Dedifferentiated amniotic fluid mesenchymal stem cell (primary cell): ENCODE measurements around the gene URGCP.
"Not testable (repeated sequence)": the region's sequence is repeated elsewhere in the genome, so short reads cannot be mapped to it uniquely, and the experiment has no call there.

Experiments
- DNase-seq: peaks from one replicate; pipeline ENCODE4 v3.0.0-alpha.2; 2016; ENCODE audit errors: extremely low spot score

The URGCP gene

GRCh38 chr7:43914795-43915194 lies 8.4 kb upstream of the URGCP start:
- no peak for DNase-seq

- peak; percentile 40 for DNase-seq
These were observed 453 bp downstream of the URGCP start for GRCh38 chr7:43905956-43906330.

DNA sequence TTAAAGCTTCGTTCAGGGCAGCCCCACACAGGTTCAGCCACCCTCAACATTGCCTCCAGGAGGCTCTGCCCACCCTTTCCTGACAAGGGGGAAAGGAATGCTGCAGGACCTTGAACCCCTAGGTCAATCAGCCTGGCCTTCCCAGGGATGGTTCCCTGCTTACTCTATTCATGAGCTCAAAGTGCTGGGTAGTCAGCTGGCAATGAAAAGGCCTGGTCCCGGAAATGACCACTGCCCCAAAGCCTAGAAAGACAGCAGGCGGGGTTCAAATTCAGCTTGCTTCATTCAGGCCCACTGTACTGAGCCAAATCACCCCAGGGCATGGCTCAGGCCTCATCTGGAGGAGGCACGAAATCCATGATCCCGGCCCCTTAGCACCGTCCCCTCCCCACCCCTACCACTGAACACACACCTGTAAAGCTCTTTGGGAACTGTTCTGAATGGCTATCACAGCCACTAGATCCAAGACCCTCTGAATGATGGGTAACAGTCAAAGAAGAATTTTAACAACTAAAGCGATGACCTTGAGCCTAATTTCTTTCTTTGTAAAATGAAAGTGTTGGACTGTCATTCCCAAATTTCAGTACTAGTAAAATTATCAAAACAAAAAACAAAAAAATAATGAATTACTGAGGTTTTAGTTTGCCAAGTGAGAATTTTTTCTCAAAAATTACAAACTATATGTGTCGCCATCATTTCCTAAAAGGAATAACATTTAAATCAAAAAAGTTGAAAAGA lies 1.0 kb downstream of the URGCP start:
- DNase-seq, result peak; percentile 27

- DNase-seq, result no peak
These were observed 1.7 kb downstream of the URGCP start for GRCh38 chr7:43904533-43905208.

DNA sequence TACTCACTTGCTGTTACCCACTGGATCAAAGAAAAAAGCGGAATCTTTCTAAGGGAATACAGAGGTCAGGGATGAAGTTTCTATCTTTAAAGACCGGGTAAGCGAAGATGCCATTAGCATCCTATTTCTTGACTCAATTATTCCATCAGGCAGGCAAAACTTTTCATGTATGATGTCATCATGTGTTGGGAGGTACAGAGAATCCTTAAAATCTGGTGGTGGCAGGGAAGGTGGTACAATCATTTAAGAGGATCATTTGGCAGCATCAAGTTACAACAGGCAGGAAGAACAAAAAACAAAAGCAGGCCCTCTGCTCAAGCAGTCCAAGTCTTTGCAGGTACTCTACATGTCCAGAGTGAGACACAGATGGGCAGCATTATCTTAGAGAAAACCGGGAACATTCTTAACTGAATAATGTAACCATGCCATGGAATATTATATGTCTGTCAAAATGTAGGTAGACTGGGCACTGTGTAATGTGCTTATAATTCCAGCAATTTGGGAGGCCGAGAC lies 3.8 kb downstream of the URGCP start:
- DNase-seq, result no peak

- not testable (repeated sequence) for DNase-seq
These were observed 7.8 kb downstream of the URGCP start for GRCh38 chr7:43898571-43898970.

DNA sequence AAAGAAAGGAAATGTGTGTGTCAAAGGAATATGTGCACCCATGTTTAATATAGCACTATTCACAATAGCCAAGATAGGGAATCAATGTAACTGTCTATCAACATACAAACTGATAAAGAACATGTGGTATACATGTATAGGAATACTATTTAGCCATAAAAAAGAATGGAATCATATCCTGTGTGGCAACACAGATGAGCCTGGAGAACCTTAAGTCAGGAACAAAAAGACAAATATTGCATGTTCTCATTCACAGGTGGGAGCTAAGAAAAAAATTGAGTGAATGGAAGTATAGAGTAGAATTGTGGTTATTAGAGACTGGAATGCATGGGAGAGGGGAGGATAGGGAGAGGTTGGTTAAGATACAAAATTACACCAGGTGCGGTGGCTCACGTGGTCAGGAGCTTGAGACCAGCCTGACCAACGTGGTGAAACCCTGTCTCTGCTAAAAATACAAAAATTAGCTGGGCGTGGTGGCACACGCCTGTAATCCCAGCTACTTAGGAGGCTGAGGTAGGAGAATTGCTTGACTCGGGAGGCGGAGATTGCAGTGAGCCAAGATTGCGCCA lies 10.5 kb downstream of the URGCP start:
- DNase-seq, result no peak

- no peak for DNase-seq
These were observed 15.1 kb downstream of the URGCP start for GRCh38 chr7:43891069-43891955.

DNA sequence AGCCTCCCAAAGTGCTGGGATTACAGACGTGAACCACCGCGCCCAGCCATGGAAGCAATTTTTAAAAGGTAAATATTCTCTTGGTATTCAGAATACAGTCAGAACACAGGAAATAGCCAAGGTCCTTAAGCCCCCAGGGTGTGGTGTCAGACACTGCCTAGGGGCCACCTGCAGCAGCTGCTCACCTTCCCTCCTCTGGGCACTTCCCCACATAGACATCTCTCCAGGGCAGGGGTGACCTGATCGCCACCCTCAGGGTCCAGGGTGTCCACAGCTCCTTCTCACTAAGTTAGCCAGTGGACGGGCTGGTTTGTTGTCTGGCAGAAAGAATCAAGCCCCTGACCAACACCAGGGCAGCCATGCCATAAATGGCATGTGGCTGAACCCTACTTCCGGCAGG lies 15.9 kb downstream of the URGCP start:
- peak; percentile 5 for DNase-seq

DNA sequence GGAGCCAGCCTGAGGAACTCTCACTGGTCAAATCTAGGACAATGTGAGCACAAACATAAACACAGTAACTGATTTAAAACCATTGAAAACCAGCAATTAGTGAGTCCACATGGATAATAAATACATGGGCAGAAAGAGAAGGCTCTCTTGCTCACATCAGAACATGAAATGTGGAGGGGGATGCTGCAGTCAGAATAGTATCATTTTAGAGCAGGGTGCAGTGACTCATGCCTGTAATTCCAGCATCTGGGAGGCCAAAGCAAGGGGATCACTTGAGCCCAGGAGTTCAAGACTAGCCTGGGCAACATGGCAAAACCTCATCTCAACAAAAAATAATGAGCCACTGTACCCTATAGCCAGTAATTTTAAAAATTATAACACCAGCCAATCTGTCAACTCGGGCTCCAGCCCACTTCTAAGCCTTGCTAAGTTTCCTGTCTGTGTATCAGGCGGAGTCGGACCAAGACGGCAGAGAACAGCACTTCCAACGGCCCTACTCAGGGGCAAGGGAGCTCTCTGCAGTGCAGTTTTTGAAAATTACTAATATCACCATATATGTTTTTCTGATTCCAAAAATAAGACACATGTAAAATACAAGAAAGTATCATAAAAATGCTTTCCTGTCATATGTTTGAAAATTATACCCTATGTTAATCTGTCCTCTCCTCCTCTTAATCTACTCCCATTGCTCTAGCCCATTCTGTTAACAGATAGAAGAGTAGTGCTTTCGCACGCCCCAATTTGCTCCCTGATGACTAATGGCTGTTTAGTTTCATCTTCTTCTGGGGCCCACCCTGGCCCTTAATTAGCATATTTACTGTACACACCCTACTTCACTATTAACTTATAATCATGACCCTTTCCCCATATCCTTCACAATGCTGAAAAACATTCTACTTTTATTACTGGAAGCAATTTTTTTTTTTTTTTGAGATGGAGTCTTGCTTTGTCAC lies 17.1 kb downstream of the URGCP start:
- DNase-seq, result peak; percentile 30

DNA sequence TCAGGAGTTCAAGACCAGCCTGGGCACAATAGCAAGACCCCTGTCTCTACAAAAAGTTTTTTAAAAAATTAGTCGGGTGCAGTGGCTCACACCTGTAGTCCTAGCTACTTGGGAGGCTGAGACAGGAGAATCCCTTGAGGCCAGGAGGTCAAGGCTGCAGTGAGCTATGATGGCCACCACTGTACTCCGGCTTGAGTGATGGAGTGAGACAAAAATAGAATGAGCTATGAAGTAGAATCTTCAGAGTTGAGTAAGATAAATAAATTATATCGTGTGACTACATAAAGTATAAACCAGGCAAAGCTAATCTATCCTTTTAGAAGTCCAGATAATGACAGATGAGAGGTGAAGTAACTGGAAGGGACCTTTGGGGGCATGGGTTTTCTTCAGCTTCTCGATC lies 21.8 kb downstream of the URGCP start:
- no peak for DNase-seq

DNA sequence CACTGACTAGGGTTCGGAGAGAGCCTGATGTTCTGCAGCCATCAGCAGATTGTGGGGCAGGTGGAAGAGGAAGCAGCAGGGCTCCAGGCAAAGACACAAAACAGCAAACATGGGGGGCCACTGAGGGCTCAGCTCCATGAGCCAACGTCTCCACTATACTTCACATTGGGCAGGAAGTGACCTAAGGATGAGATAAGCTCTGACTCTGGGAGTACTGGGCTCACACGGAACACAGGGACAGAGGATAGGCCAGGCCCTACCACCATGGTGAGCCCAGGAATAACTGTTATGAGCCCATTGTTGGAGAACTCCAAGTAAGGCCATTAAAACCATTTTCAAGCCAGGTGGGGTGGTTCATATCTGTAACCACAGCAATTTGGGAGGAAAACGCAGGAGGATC lies 22.2 kb downstream of the URGCP start:
- no peak for DNase-seq

GRCh38 chr7:43880596-43880995 lies 25.8 kb downstream of the URGCP start:
- no peak for DNase-seq

- peak; percentile 45 for DNase-seq
These were observed 26.9 kb downstream of the URGCP start for GRCh38 chr7:43879477-43879876.

DNA sequence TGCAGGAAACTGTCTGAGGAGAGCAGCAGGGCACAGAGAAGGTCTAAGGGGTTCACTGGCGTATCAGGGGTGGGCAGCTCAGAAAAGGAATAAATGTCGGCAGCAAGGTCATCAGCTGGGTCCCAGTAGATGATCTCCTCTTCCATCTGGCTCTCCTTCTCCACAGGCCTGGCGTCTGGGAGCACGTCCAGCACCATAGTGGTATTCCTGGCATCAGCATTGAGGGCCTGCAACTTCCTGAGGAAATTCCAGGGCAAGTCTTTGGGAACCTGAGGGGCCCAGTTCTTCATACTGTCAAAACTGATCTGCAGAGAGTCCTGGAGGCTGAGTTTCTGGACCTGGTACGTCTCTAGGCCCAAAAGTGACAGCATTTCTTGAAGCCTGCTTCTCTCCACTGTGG lies 27.5 kb downstream of the URGCP start:
- no peak for DNase-seq

DNA sequence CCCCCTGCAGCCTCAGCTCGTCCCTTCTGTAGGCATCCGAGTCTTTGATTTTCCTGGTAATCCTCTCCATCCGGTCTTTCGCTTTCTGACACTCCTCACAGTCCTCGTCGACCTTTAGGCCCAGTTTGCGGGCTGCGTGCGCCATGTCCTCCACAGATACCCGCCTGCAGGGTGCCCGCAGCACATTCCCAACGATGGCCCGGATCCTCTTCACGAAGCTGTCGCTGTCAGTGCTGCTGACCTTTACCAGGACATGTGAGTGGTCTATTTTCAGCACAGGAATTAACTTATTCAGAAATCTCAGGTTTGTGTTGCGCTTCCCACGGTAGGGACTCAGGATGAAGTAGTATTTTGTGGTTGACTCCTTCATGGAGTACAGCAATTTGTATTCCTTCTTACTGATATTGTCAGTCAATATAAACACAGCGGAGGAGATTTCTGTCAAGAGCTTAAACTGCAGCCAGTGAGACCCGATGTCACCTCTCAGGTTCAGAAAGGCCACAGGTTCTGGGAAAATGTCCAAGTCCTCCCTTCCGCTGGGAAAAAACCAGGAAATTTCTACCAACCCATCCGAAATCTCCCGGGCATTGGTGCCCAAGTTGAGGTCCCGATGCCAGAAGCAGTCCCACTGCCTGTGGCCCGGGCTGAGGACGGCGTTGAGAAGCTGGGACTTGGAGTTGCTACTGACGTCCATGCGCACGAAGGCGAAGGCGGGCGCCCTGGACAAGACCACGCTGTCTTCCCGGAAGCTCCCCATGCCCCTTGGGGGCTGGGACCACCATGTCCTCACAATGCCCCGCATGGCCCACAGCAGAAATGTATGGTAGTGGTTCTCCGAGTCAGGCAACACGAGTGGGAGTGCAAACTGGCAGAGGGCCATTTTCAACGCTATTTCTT lies 28.2 kb downstream of the URGCP start:
- no peak for DNase-seq

DNA sequence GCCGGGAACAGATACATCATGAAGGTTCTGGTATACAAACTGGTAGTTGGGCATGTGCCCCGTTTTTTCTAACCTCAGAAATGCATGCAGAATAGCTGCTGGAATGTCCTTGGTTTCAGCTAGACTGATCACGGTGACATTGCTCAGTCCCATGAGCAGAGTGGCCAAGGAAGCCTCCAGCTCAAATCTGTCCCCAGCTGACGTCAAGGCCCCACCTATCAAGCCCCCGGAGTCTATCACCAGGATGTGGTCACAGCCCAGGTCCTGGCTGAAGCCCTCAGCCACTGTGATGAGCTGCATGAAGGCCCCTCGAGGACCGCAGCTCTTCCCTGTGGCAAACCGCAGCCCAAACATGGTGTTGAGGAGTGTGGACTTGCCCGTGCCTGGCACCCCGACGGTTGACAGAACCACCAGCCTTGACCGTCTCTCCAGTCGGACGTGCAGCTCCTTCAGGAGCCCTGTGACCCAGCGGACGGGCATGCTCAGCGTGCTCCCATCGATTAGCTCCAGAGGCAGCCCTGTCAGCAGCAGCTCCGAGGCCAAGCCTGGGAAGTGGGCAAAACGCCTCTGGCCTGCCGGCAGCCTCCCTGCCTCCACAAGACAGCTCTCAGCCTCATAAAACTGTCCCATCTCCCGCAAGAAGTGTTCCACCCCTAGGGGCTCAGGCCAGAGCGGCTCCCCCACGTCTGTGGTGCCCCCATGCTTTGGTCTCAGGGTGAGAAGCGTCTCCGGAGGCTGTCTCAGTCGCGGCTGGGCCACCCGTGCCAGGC lies 29.2 kb downstream of the URGCP start:
- DNase-seq, result no peak

GRCh38 chr7:43876241-43876640 lies 30.2 kb downstream of the URGCP start:
- no peak for DNase-seq

DNA sequence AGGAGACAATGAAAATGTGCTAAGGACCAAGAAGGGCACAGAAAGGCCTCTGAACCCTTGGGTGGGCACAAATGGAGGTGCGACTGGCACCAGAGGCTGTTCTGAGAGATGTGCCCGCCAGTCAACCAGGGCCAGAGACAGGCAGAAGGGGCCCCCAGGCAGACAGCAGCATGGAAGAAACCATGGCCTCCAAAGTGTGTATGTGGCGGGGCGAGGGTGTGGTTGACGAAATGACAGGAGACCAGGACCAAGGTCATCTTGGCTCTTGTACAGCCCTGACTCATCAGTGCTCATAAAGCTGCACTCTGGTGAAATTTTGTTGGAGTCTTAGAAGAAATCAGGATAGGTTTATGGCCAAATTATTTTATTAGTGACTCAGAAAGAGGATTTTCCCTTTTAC lies 33.1 kb downstream of the URGCP start:
- peak; percentile 60 for DNase-seq
